ENCODE measurements around the gene CNNM1.

DNA sequence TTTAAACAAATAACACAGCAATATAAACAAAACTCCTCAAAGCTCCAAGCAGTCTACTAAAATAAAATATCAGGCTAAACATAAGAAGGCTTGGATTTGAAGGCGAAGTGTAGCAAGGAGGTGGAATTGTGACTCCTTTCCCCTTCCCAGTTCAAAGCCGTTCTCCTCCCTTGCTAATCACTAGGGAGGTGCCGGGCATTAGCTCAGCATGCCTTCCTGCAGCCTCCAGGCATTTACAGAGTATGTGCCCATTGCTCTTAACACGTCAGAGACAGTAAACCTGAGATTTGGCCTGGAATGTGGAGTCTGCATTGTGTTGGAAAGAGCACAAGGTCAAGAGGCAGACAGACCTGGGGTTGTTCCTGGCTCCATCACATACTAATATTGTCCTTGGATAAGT is 15.6 kb downstream of the CNNM1 start:
- TF ChIP-seq, protein P1, sequence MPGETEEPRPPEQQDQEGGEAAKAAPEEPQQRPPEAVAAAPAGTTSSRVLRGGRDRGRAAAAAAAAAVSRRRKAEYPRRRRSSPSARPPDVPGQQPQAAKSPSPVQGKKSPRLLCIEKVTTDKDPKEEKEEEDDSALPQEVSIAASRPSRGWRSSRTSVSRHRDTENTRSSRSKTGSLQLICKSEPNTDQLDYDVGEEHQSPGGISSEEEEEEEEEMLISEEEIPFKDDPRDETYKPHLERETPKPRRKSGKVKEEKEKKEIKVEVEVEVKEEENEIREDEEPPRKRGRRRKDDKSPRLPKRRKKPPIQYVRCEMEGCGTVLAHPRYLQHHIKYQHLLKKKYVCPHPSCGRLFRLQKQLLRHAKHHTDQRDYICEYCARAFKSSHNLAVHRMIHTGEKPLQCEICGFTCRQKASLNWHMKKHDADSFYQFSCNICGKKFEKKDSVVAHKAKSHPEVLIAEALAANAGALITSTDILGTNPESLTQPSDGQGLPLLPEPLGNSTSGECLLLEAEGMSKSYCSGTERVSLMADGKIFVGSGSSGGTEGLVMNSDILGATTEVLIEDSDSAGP (CRISPR knock-in tag; IDR thresholded peaks at IDR 0.05), result no peak
- TF ChIP-seq UBTF (IDR thresholded peaks at IDR 0.05; ENCODE audit: borderline replicate concordance in 1 of 2, low read depth in 2 of 2, low read length in 2 of 2) (no peak), STAG1 (CRISPR knock-in tag; IDR thresholded peaks at IDR 0.05; ENCODE audit: borderline replicate concordance) (no peak)
